Endothelial cell of umbilical vein (primary cell): ENCODE measurements around the gene SEH1L.

Experiments
- EZH2 ChIP-seq: IDR thresholded peaks from 2 replicates; pipeline ENCODE4 v1.6.1; 2012; ENCODE audit warnings: borderline replicate concordance, low read depth, mild to moderate bottlenecking, moderate library complexity, low read length, inconsistent platforms; ENCODE audit not compliant: severe bottlenecking
- FOS ChIP-seq: IDR thresholded peaks from 2 replicates; pipeline ENCODE4 v1.6.1; 2011; ENCODE audit warnings: mild to moderate bottlenecking, low read length, moderate library complexity, borderline replicate concordance; ENCODE audit not compliant: insufficient read depth
- GATA2 ChIP-seq: IDR thresholded peaks from 2 replicates; pipeline ENCODE4 v1.7.0; 2011; ENCODE audit warnings: low read depth, mild to moderate bottlenecking, moderate library complexity, mixed read lengths, low read length; ENCODE audit not compliant: insufficient read length, insufficient read depth
- JUN ChIP-seq: IDR thresholded peaks from 2 replicates; pipeline ENCODE4 v1.6.1; 2011; ENCODE audit warnings: borderline replicate concordance, low read depth; ENCODE audit not compliant: insufficient read length, insufficient read depth
- MYC ChIP-seq: IDR thresholded peaks from one replicate; pipeline ENCODE4 v1.6.1; 2011; ENCODE audit warnings: mild to moderate bottlenecking, low read depth, low read length
- POLR2A ChIP-seq: IDR thresholded peaks from 2 replicates; pipeline ENCODE4 v1.6.1; 2012; ENCODE audit warnings: low read depth, mild to moderate bottlenecking, control low read depth, low read length
- POLR2AphosphoS5 ChIP-seq: IDR thresholded peaks from 2 replicates; pipeline ENCODE4 v1.6.1; 2012; ENCODE audit warnings: low read depth, mild to moderate bottlenecking, control low read depth, low read length, moderate library complexity; ENCODE audit not compliant: insufficient read depth
- TF ChIP-seq, protein P1 (sequence below), 2 donors: IDR thresholded peaks; 1 replicate in 1 of 2; 2 replicates in 1 of 2; pipeline ENCODE4 v1.5.1; 2011; ENCODE audit warnings: low read length in 2 of 2, mild to moderate bottlenecking in 2 of 2, moderate library complexity in 2 of 2, control low read depth in 1 of 2, inconsistent platforms in 1 of 2, low read depth in 1 of 2; ENCODE audit not compliant: insufficient read depth in 1 of 2; ENCODE audit errors: extremely low read depth in 1 of 2
- TF ChIP-seq, protein P2 (sequence below): IDR thresholded peaks from 2 replicates; pipeline ENCODE4 v1.6.1; 2011; ENCODE audit not compliant: insufficient read depth, insufficient read length

DNA sequence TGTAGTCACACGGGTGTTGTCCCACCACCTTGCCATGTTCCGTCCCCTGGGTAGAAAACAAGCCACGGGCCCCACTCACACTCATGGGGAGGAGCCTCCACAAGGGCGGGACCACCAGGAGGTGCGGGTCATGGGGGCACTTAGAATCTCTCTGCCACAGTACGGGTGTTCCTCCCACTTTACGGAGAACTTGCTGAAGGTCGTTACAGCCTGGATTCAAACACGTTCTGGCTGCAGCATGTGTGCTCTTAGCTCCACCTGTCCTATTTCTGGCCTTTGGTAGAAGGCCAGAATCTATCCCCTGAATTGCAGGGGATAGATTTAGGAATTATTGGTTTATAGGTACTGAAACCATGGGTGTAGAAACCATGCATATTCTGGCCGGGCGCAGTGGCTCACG lies 28.5 kb downstream of the SEH1L start:
- TF ChIP-seq, protein P1, sequence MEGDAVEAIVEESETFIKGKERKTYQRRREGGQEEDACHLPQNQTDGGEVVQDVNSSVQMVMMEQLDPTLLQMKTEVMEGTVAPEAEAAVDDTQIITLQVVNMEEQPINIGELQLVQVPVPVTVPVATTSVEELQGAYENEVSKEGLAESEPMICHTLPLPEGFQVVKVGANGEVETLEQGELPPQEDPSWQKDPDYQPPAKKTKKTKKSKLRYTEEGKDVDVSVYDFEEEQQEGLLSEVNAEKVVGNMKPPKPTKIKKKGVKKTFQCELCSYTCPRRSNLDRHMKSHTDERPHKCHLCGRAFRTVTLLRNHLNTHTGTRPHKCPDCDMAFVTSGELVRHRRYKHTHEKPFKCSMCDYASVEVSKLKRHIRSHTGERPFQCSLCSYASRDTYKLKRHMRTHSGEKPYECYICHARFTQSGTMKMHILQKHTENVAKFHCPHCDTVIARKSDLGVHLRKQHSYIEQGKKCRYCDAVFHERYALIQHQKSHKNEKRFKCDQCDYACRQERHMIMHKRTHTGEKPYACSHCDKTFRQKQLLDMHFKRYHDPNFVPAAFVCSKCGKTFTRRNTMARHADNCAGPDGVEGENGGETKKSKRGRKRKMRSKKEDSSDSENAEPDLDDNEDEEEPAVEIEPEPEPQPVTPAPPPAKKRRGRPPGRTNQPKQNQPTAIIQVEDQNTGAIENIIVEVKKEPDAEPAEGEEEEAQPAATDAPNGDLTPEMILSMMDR (IDR thresholded peaks at IDR 0.05; ENCODE audit: extremely low read depth in 1 of 2, insufficient read depth in 1 of 2, low read depth in 1 of 2, low read length in 2 of 2), result no peak
- no peak for TF ChIP-seq POLR2A
- TF ChIP-seq POLR2AphosphoS5, result no peak
- TF ChIP-seq JUN, result no peak
- TF ChIP-seq EZH2, result no peak
- no peak for TF ChIP-seq MYC
- TF ChIP-seq, protein P2, sequence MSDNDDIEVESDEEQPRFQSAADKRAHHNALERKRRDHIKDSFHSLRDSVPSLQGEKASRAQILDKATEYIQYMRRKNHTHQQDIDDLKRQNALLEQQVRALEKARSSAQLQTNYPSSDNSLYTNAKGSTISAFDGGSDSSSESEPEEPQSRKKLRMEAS, result no peak
- TF ChIP-seq FOS, result no peak
- no peak for TF ChIP-seq GATA2
